ENCODE data around the gene BUD31. TPM values are rescaled to one million over a fixed set of nuclear protein-coding genes. Genes with fewer than 3 reads are reported as not detected.

The BUD31 gene
- total RNA-seq, 1 experiment from 2014 or later, result 154 TPM

- Histone ChIP-seq H3K9me3 (ENCODE audit: control insufficient read depth in 1 of 2, insufficient read depth in 1 of 2, low read depth in 1 of 2, low read length in 2 of 2) (no peaks in the 10 kb centered on the region), H3K4me1 (ENCODE audit: control insufficient read depth in 1 of 2, insufficient read depth in 2 of 2, low read length in 2 of 2) (no peaks in the 10 kb centered on the region), H3K27me3 (ENCODE audit: insufficient read depth, low read length) (no peaks in the 10 kb centered on the region), H2AFZ (ENCODE audit: low read depth, low read length, poor library complexity, severe bottlenecking) (no peak overlapping the region), H3K9ac (ENCODE audit: low read length) (no peak overlapping the region), H3K79me2 (ENCODE audit: insufficient read depth, low read length) (peaks cover 2% of the 10 kb centered on the region; the same call in 1 of the 2 replicates), H4K20me1 (ENCODE audit: insufficient read depth) (no peaks in the 10 kb centered on the region), H3K36me3 (ENCODE audit: control insufficient read depth in 1 of 2, insufficient read depth in 2 of 2, low read length in 2 of 2) (peaks cover 22 to 28% of the 10 kb centered on the region in 2 experiments; a peak in 3 of 4 replicates), H3K27ac (ENCODE audit: low read depth, low read length) (no peak overlapping the region), H3K4me3 (replicated peaks in 1 of 2; ENCODE audit: low read depth in 1 of 2, low read length in 2 of 2) (no peak overlapping the region), H3K4me2 (ENCODE audit: low read length) (no peak overlapping the region), H3K9me2 (ENCODE audit: insufficient read depth) (no peaks in the 10 kb centered on the region)
- DNase-seq (ENCODE audit: low read depth, low spot score), result no peak
- no peak; the same call in 1 of the 2 replicates for ATAC-seq
- TF ChIP-seq SP1 (IDR thresholded peaks at IDR 0.05; ENCODE audit: low read depth), result no peak
- no peak for TF ChIP-seq POLR2A (IDR thresholded peaks at IDR 0.05; ENCODE audit: borderline replicate concordance, extremely low read depth, insufficient read depth, insufficient read length)
- no peak for TF ChIP-seq JUND (IDR thresholded peaks at IDR 0.05)
- TF ChIP-seq SRF (IDR thresholded peaks at IDR 0.05; ENCODE audit: low read depth), result no peak
- TF ChIP-seq SIN3A (IDR thresholded peaks at IDR 0.05; ENCODE audit: low read depth), result no peak
- no peak for TF ChIP-seq REST (IDR thresholded peaks at IDR 0.05; ENCODE audit: low read depth)
- TF ChIP-seq TCF7L2 (IDR thresholded peaks at IDR 0.05; ENCODE audit: borderline replicate concordance, extremely low read depth, insufficient read depth, insufficient read length), result no peak
- BruUV-seq (replicated peaks), result no TSS peak
- intact Hi-C loops (cut with micrococcal nuclease), result no loop called here
- RAD21 ChIA-PET (ENCODE audit: low non-redundant PET in 1 of 2, low total read pairs in 2 of 2, uncharacterized antibody in 2 of 2, unreplicated experiment in 2 of 2), result no interaction called here
- POLR2A ChIA-PET, result no interaction called here
- CTCF ChIA-PET, result no interaction called here
Measured at GRCh38 chr7:99424932-99425730, 16.4 kb downstream of the BUD31 start.

Measured in HCT116 (cell line).